Suppressor macrophage treated with lipopolysaccharide for 4 hours (primary cell): ENCODE data around the gene KRTAP10-6.
"Not testable (repeated sequence)": the region's sequence is repeated elsewhere in the genome, so short reads cannot be mapped to it uniquely, and the experiment has no call there.

Source experiments
- DNase-seq: peaks from one replicate; pipeline ENCODE4 v3.0.0-alpha.2; 2020

KRTAP10-6 gene

GRCh38 chr21:44596068-44596725, 3.9 kb upstream of the KRTAP10-6 start:
- no peak for DNase-seq

- no peak for DNase-seq
These were observed 3.2 kb upstream of the KRTAP10-6 start for GRCh38 chr21:44595524-44595923.

DNA sequence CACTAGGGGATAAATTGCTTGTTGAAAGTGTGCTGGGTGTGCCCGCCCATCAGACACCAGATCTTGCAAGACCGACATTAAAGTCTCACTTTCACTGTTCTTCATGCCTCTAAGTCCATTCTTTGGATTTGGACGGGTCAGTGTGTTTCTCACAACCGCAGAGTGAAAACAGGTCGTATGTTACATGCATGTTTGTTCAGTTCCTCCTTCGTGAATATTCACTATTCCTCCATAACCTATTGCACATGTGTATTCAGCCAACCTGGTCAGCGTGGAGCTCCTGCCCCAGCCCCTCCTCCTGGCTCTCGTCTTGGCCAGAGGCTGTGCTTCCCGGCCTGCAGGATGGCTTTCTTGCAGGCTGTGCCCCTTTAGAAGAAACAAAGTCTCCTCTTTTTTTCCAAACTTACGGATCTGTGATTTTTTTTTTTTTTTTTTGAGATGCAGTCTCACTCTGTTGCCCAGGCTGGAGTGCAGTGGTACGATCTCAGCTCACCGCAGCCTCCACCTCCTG, 2.2 kb upstream of the KRTAP10-6 start:
- no peak for DNase-seq

DNA sequence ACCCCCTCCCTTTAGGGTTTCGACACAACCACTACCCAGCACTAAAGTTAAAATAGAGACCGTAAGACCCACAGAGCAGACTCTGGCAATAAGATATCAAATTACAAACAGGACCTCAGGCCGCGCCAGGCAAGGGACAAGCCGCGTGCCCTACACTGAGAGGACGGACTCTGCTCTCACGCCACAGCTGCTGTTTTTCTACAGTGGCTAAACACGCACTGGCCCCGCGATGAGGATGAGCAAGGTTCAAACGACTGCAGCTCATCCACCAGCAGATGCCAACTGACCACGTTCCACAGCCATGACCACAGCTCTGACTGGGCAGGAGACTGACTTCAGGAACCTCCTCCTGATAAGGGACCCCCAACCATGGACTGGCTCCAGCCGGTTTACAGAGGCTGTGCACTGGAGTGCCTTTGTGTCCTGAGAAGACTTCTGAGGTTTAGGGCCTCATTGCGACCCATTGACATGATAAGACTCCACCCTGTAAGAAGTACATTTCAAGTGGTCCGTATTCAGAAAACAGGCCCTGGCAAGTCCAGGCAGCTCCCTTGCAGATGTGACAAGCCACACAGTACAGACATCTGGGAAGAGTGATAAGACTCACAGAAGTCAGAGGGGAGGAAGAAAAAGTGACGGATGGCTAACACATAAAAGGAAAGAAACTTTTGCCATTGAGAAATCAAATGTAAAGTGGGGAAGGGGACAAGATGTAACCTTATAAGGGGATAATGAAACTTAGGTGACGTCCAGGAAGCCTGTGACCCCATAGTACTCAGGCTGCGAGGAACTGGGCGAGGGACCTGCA, 1.5 kb upstream of the KRTAP10-6 start:
- DNase-seq: no peak

GRCh38 chr21:44591801-44592130, 539 bp downstream of the KRTAP10-6 start:
- not testable (repeated sequence) for DNase-seq

- DNase-seq: not testable (repeated sequence)
These were observed 1.2 kb downstream of the KRTAP10-6 start for GRCh38 chr21:44590897-44591800.

- no peak for DNase-seq
These were observed 2.0 kb downstream of the KRTAP10-6 start for GRCh38 chr21:44590311-44590721.

- no peak for DNase-seq
These were observed 2.6 kb downstream of the KRTAP10-6 start for GRCh38 chr21:44589586-44590305.

- DNase-seq: no peak
These were observed 3.2 kb downstream of the KRTAP10-6 start for GRCh38 chr21:44589094-44589493.

DNA sequence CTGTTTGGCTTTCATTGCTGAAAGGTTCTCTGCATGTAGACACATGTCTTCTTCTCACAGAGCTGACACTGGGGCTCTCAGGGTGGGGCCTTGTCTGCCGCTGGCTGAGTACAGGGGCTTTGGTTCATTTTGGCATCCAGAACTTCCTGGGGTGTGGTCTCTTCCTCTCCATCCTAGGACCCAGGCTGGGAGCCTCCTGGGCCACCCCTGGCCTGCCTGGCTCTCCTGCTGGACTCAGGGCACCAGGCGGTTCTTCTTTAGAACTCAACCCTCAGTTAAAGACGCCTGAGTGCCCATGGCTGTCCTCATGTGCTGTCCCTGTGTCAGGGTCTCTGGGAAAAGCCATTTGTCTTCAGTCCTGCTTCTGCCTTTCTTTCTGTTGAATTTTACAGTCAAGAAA, 6.4 kb downstream of the KRTAP10-6 start:
- no peak for DNase-seq

GRCh38 chr21:44583800-44584147, 8.5 kb downstream of the KRTAP10-6 start:
- no peak for DNase-seq

DNA sequence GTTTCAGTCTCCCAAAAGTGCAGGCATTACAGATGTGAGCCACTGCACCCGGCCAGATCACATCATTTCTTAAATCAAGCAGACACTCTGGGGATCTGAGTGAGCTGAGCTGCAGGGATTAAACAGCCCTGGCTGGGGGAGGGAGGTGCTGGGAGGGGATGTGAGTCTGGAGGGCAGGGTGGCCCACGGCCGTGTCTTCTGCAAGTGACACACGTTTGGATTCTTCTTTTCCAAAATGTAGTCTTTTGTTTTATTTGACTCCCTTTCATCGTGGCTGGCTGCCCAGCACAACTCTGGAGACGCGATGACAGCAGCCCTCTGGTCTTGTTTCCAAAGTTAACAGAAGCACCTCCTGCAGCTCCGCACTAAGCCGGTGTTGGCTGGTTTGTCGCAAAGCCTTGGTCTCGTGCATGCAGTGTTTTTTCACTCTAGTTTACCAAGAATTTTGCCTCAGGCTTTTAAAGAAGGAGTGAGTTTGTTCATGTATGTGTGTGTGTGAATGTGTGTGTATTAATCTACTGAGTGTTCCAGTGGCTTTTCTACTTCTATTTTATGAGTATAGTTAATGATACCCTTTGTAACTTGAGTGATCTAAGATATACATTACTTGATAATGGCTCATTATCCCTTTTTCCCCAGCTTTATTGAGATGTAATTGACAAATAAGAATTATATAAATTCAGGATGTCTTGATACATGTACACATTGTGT, 9.1 kb downstream of the KRTAP10-6 start:
- DNase-seq: no peak

DNA sequence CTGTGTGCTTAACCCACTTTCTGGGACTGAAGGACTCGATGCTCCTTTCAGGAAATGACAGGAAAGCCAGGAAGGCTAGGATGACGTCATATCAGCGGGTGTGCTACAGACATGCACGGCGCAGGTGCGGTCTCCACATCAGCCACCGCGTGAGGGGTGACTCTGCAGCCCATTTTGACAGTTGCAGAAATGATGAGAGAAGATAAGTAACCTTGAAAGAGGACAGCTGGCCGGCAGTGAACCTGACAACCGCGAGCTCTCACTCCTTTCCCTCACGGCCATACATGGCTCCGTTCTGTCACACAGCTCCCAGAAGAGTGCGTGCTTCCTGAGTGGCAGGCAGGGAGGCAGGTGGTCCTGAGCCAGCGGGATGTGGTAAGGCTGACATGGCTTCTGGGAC, 10.2 kb downstream of the KRTAP10-6 start:
- no peak for DNase-seq

GRCh38 chr21:44581158-44581557, 11.1 kb downstream of the KRTAP10-6 start:
- no peak for DNase-seq

- not testable (repeated sequence) for DNase-seq
These were observed 12.0 kb downstream of the KRTAP10-6 start, which contains the start of gene KRTAP10-5 for GRCh38 chr21:44580231-44580821. KRTAP10-5 (minus strand) TSS chr21:44580604; CDS start chr21:44580578, 26 bp downstream.

GRCh38 chr21:44579833-44580144, 12.5 kb downstream of the KRTAP10-6 start:
- DNase-seq: no peak

- no peak for DNase-seq
These were observed 13.1 kb downstream of the KRTAP10-6 start for GRCh38 chr21:44579056-44579832.

GRCh38 chr21:44578371-44579055, 13.8 kb downstream of the KRTAP10-6 start:
- no peak for DNase-seq

DNA sequence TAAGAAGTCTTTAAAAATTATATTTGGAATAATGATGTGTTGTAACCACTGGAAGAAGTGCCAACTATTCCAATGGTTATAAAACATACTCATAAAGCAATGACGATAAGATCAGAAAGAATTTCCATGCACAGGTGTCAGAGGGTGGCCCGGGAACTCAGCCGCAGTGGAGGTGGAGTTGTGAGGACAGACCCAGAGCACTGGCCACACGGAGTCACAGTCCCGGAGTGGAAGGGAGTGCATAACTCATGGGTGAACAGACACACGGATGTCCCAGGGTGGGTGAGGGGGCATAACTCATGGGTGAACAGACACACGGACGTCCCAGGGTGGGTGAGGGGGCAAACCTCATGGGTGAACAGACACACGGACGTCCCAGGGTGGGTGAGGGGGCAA, 16.3 kb downstream of the KRTAP10-6 start:
- no peak for DNase-seq
